CD4-positive, CD25-positive, alpha-beta regulatory T cell (primary cell): Measurements from ENCODE around the gene ARID3A. TPM values are rescaled to one million over a fixed set of nuclear protein-coding genes. Genes with fewer than 3 reads are reported as not detected.

Experiments used
- ATAC-seq, 2 donors: fragments of 150-1000 bp; cut with Tn5 transposase; one replicate each; pipeline ENCODE4 v1.10.0; 2021; ENCODE audit warnings: low read depth in 2 of 2, moderate number of reproducible peaks in 2 of 2, moderate library complexity in 1 of 2
- DNase-seq, 3 donors: peaks; one replicate each; pipeline versions ENCODE4 v3.0.0 to v3.0.0-alpha.2; 2012 to 2022; ENCODE audit warnings: mixed read lengths in 1 of 3
- H3K27ac ChIP-seq: one replicate; pipeline ENCODE4 v1.7.0; 2013; ENCODE audit warnings: mild to moderate bottlenecking, low read length; ENCODE audit not compliant: insufficient read depth, poor library complexity, severe bottlenecking
- H3K27me3 ChIP-seq: one replicate; pipeline ENCODE4 v1.7.0; 2013; ENCODE audit warnings: low read length; ENCODE audit not compliant: control insufficient read depth, insufficient read depth
- H3K36me3 ChIP-seq: one replicate; pipeline ENCODE4 v1.7.0; 2013; ENCODE audit warnings: mild to moderate bottlenecking, low read length, moderate library complexity; ENCODE audit not compliant: control insufficient read depth, insufficient read depth
- H3K4me1 ChIP-seq: 2 replicates; pipeline ENCODE4 v1.7.0; 2013; ENCODE audit warnings: mild to moderate bottlenecking, low read length; ENCODE audit not compliant: insufficient read depth, control insufficient read depth, poor library complexity, severe bottlenecking
- H3K4me3 ChIP-seq: one replicate; pipeline ENCODE4 v1.7.0; 2013; ENCODE audit warnings: low read depth, mild to moderate bottlenecking, low read length, moderate library complexity
- H3K9me3 ChIP-seq, 2 experiments: 1 replicate in 1 of 2; 2 replicates in 1 of 2; pipeline ENCODE4 v1.7.0; 2013; ENCODE audit warnings: low read length in 2 of 2, mild to moderate bottlenecking in 1 of 2, moderate library complexity in 1 of 2; ENCODE audit not compliant: control insufficient read depth in 2 of 2
- H3K27ac Mint-ChIP-seq, 3 donors: one replicate each; pipeline ENCODE4 v1.8.0; 2020 to 2022; ENCODE audit warnings: mild to moderate bottlenecking in 3 of 3, mixed read lengths in 3 of 3, moderate library complexity in 2 of 3
- H3K27me3 Mint-ChIP-seq: one replicate; pipeline ENCODE4 v1.8.0; 2022; ENCODE audit warnings: mild to moderate bottlenecking, mixed read lengths
- H3K36me3 Mint-ChIP-seq: one replicate; pipeline ENCODE4 v1.8.0; 2020; ENCODE audit warnings: mixed read lengths
- H3K4me1 Mint-ChIP-seq, 4 donors: one replicate each; pipeline ENCODE4 v1.8.0; 2020 to 2022; ENCODE audit warnings: mixed read lengths in 4 of 4, mild to moderate bottlenecking in 1 of 4
- H3K4me3 Mint-ChIP-seq, 4 donors: one replicate each; pipeline ENCODE4 v1.8.0; 2020 to 2022; ENCODE audit warnings: mild to moderate bottlenecking in 4 of 4, mixed read lengths in 4 of 4, moderate library complexity in 3 of 4
- H3K9me3 Mint-ChIP-seq, 7 donors: one replicate each; pipeline ENCODE4 v1.8.0; 2020 to 2022; ENCODE audit warnings: mixed read lengths in 7 of 7, mild to moderate bottlenecking in 3 of 7, moderate library complexity in 2 of 7
- polyA plus RNA-seq, 4 donors: library from polyadenylated mRNA; unstranded; fragments of 300-500 nt; fragmentation: Illumina TruSeq; gene quantifications; one replicate each; pipeline ENCODE4 v1.2.3, GENCODE V29; 2021
- total RNA-seq: library from RNA; stranded (reverse); gene quantifications from one replicate; pipeline ENCODE4 v1.2.3, GENCODE V29; 2022

Gene ARID3A
- total and polyA plus RNA-seq, 5 donors from 2014 or later: 0.63 to 14.4 (median 1.3) TPM

DNA sequence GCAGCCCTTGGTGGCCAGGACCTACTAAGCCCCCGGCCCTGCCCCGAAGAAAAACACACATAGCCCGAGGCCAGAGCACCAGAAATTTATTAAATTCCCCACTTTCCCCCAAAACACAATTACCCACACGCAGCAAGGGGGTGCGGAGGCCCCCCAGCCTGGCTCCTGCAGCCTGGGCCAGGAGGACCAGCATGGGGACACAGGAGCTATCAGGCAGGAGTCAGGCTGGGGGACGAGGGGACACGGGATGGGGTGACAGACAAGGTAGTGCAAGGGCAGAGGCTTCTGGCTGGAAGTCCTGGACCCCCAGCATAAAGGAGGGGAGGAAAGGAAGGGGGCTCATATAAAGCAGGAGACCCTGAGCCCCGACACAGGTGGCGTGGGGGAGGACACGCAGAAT is 29.4 kb upstream of the ARID3A start:
- Histone ChIP-seq H3K4me3 (no peak overlapping the region), H3K4me1 (peaks cover 28% of the 10 kb centered on the region)

DNA sequence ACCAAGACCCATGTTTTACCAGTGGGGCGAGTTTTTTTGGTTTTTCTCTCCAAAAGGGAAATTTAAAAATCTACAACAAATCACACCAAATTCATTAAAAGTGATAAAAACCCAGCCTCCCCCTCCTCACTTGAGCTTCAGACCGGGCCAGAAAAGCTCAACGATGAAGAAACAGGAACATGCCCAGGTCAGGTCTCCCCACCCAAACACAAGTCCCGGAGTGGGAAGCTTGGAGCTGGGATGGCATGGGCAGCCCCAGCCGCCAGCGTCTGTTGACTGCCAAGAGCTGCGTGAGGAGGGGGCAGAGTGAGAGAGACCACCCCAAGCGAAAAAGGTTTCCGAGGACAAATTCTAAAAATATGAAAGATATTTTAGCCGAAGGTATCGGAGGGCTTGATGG is 28.8 kb upstream of the ARID3A start:
- H3K27me3 Mint-ChIP-seq: peaks cover 5% of the 10 kb centered on the region
- peaks cover 7% of the 10 kb centered on the region for H3K36me3 Mint-ChIP-seq
- no peaks in the 10 kb centered on the region for H3K27me3 ChIP-seq
- H3K27ac Mint-ChIP-seq: peak overlapping the region in 2 of 3 donors; percentile 52 to 86
- peaks cover 4 to 42% (median 10%) of the 10 kb centered on the region in 4 donors for H3K4me1 Mint-ChIP-seq
- peaks cover 26% of the 10 kb centered on the region for H3K4me1 ChIP-seq
- peak overlapping the region in 1 of 4 donors; percentile 75 for H3K4me3 Mint-ChIP-seq
- no peak for DNase-seq
- ATAC-seq: no peak
- no peaks in the 10 kb centered on the region for H3K9me3 ChIP-seq
- no peak overlapping the region for H3K4me3 ChIP-seq
- H3K9me3 Mint-ChIP-seq: peaks cover 0 to 2% (median 0%) of the 10 kb centered on the region in 7 donors
- H3K36me3 ChIP-seq: peaks cover 31% of the 10 kb centered on the region
- no peak overlapping the region for H3K27ac ChIP-seq

More for the DNA sequence above, 29.4 kb upstream of the ARID3A start:
- Histone ChIP-seq H3K27ac (no peak overlapping the region), H3K36me3 (peaks cover 27% of the 10 kb centered on the region), H3K27me3 (no peaks in the 10 kb centered on the region), H3K9me3 (no peaks in the 10 kb centered on the region)
- H3K27me3 Mint-ChIP-seq: peaks cover 5% of the 10 kb centered on the region
- peaks cover 0 to 2% (median 0%) of the 10 kb centered on the region in 7 donors for H3K9me3 Mint-ChIP-seq
- peak overlapping the region; percentile 42 to 86 (median 82) for H3K27ac Mint-ChIP-seq
- peaks cover 4 to 41% (median 10%) of the 10 kb centered on the region in 4 donors for H3K4me1 Mint-ChIP-seq
- DNase-seq (no peak), ATAC-seq (no peak)
- H3K4me3 Mint-ChIP-seq: peak overlapping the region in 2 of 4 donors; percentile 63 to 75
- H3K36me3 Mint-ChIP-seq: peaks cover 7% of the 10 kb centered on the region

- no peaks in the 10 kb centered on the region for H3K27me3 ChIP-seq
- peaks cover 36% of the 10 kb centered on the region for H3K36me3 ChIP-seq
- Mint-ChIP-seq H3K36me3 (peaks cover 7% of the 10 kb centered on the region), H3K4me3 (no peak overlapping the region), H3K27ac (peak overlapping the region in 1 of 3 donors; percentile 52), H3K9me3 (peaks cover 0 to 2% (median 0%) of the 10 kb centered on the region in 7 donors), H3K27me3 (peaks cover 5% of the 10 kb centered on the region), H3K4me1 (peaks cover 4 to 47% (median 11%) of the 10 kb centered on the region in 4 donors)
- DNase-seq (no peak), ATAC-seq (no peak)
- no peaks in the 10 kb centered on the region for H3K9me3 ChIP-seq
- no peak overlapping the region for H3K27ac ChIP-seq
- H3K4me3 ChIP-seq: no peak overlapping the region
- H3K4me1 ChIP-seq: peaks cover 21% of the 10 kb centered on the region
Measured at GRCh38 chr19:897442-898039, 28.3 kb upstream of the ARID3A start.

- Histone ChIP-seq H3K4me3 (no peak overlapping the region), H3K27ac (no peak overlapping the region), H3K36me3 (peaks cover 39% of the 10 kb centered on the region), H3K9me3 (no peaks in the 10 kb centered on the region), H3K27me3 (no peaks in the 10 kb centered on the region), H3K4me1 (peaks cover 26% of the 10 kb centered on the region)
- peaks cover 0 to 2% (median 0%) of the 10 kb centered on the region in 7 donors for H3K9me3 Mint-ChIP-seq
- H3K4me1 Mint-ChIP-seq: peaks cover 0 to 46% (median 5%) of the 10 kb centered on the region in 4 donors
- no peak overlapping the region for H3K4me3 Mint-ChIP-seq
- DNase-seq: peak in 1 of 3 donors; percentile 28
- H3K36me3 Mint-ChIP-seq: peaks cover 7% of the 10 kb centered on the region
- ATAC-seq: peak in 1 of 2 donors; percentile 28
- H3K27me3 Mint-ChIP-seq: no peaks in the 10 kb centered on the region
- H3K27ac Mint-ChIP-seq: no peak overlapping the region
Measured at GRCh38 chr19:898663-899062, 27.2 kb upstream of the ARID3A start.

DNA sequence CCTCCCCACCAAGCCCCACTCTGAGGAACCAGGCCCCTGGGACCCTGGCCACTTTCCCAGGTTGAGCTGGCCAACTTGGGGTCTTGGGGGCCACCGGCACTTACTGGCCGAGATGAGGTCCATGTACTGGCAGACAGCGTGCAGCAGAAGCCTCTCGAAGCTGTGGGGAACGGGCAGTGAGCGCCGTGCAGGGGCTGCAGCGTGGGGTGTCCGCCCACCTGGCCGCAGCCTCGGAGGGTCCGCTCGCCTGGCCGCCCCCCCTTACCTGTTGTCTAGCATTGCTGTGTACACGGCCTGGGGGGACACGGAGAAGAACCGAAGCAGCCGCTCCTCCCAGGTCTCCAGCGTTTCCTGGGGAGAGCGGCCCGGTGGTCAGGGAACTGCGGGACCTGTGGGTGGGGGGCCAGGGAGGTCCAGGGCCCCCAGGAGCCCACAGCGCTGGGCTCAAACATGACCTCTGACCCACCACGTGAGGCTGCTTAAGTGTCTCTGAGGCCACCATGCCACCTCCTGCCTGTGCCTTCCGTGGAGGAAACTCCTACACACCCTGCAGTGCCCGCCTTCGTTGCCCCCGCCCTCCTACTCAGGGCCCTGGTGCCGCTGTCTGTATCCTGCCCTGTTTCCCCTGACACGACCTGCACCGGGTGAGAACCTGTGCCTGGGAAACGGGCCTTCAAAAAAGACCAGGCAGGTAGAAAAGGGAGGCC is 26.3 kb upstream of the ARID3A start:
- ATAC-seq: no peak
- Mint-ChIP-seq H3K4me3 (no peak overlapping the region), H3K9me3 (peaks cover 0 to 2% (median 0%) of the 10 kb centered on the region in 7 donors), H3K27me3 (no peaks in the 10 kb centered on the region), H3K27ac (no peak overlapping the region), H3K36me3 (peaks cover 7% of the 10 kb centered on the region), H3K4me1 (peaks cover 0 to 44% (median 7%) of the 10 kb centered on the region in 4 donors)
- peaks cover 33% of the 10 kb centered on the region for H3K4me1 ChIP-seq
- H3K27ac ChIP-seq: peak overlapping the region; percentile 14
- no peaks in the 10 kb centered on the region for H3K9me3 ChIP-seq
- H3K4me3 ChIP-seq: no peak overlapping the region
- H3K36me3 ChIP-seq: peaks cover 42% of the 10 kb centered on the region
- no peaks in the 10 kb centered on the region for H3K27me3 ChIP-seq
- no peak for DNase-seq

- Histone ChIP-seq H3K36me3 (peaks cover 43% of the 10 kb centered on the region), H3K27me3 (no peaks in the 10 kb centered on the region), H3K4me1 (peaks cover 35% of the 10 kb centered on the region), H3K4me3 (no peak overlapping the region), H3K9me3 (no peaks in the 10 kb centered on the region), H3K27ac (peak overlapping the region; percentile 14)
- Mint-ChIP-seq H3K9me3 (peaks cover 0 to 2% (median 0%) of the 10 kb centered on the region in 7 donors), H3K4me3 (no peak overlapping the region), H3K36me3 (peaks cover 7% of the 10 kb centered on the region), H3K27ac (peak overlapping the region in 1 of 3 donors; percentile 20), H3K27me3 (no peaks in the 10 kb centered on the region), H3K4me1 (peaks cover 0 to 48% (median 9%) of the 10 kb centered on the region in 4 donors)
- DNase-seq (no peak), ATAC-seq (no peak)
Measured at GRCh38 chr19:900043-900301, 25.9 kb upstream of the ARID3A start.

DNA sequence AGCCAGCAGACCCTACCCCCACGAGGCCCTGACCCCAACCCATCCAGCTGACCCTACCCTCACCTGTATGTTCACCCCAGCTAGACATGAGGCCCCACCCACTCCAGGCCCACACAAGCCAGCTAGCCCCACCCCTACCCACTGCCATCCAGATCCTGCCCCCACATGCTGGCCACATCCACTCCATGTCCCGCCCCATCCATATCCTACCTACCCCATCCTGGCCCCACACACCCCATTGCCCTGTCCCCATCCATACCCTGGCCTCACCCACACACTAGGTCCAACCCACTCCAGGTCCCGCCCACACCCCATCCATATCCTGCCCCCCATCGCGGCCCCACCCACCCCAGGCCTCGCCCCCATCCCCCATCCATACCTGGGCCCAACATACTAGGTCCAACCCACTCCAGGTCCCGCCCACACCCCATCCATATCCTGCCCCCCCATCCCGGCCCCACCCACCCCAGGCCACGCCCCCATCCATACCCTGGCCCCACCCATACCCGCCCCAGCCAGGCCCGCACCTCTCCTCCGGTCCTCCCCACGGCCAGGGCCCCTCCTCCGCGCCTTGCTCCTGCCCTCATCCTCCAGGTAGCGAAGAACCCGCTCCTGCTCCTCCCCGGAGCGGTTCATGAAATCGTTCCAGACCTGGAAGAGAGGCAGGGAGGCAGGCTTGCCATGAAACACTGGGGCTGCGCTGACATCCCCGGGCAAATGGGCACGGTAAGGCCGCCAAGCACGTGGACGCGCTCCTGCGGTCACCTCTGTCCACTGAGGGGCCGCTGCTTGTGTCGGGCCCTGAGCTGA is 25.3 kb upstream of the ARID3A start:
- peak overlapping the region in 1 of 3 donors; percentile 20 for H3K27ac Mint-ChIP-seq
- H3K27ac ChIP-seq: peak overlapping the region; percentile 14

More for the DNA sequence above, 25.3 kb upstream of the ARID3A start:
- ATAC-seq (peak; percentile 50 to 64), DNase-seq (peak in 1 of 3 donors; percentile 48)
- Histone ChIP-seq H3K9me3 (no peaks in the 10 kb centered on the region), H3K36me3 (peaks cover 43% of the 10 kb centered on the region), H3K27me3 (no peaks in the 10 kb centered on the region), H3K4me1 (peaks cover 37% of the 10 kb centered on the region), H3K4me3 (no peak overlapping the region)
- Mint-ChIP-seq H3K4me1 (peaks cover 0 to 50% (median 11%) of the 10 kb centered on the region in 4 donors), H3K36me3 (peaks cover 7% of the 10 kb centered on the region), H3K27me3 (no peaks in the 10 kb centered on the region), H3K4me3 (no peak overlapping the region), H3K9me3 (peaks cover 0 to 2% (median 0%) of the 10 kb centered on the region in 7 donors)
